ENCODE results near the gene ANO2. TPM values are rescaled to one million over a fixed set of nuclear protein-coding genes. Genes with fewer than 3 reads are reported as not detected.

ANO2 gene
- total RNA-seq, 1 donor from 2014 or later, result 2.6 TPM

DNA sequence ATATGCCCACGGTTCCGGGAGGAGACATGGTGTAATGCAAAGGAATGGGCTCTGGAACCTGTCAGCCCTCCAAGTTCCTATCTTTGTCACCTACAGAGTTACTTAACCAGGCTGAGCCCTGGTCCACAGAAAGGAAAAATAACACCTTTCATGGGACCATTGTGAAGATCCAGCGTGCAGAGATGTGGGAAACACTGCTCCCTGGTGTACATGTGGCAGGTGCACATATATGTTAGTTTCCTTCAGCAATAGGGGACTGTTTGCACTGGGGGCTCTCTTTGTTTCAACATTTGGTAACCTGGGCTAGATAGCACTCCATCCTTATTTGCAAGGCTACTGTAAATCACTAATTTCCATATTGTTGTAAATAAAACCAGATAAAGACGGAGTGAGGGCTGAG lies 72.3 kb downstream of the ANO2 start:
- H3K27ac Mint-ChIP-seq, result no peak overlapping the region
- peaks cover 4% of the 10 kb centered on the region for H3K4me1 Mint-ChIP-seq (ENCODE audit: unreplicated experiment)
- no peaks in the 10 kb centered on the region for H3K36me3 Mint-ChIP-seq
- TF ChIP-seq, protein P1, sequence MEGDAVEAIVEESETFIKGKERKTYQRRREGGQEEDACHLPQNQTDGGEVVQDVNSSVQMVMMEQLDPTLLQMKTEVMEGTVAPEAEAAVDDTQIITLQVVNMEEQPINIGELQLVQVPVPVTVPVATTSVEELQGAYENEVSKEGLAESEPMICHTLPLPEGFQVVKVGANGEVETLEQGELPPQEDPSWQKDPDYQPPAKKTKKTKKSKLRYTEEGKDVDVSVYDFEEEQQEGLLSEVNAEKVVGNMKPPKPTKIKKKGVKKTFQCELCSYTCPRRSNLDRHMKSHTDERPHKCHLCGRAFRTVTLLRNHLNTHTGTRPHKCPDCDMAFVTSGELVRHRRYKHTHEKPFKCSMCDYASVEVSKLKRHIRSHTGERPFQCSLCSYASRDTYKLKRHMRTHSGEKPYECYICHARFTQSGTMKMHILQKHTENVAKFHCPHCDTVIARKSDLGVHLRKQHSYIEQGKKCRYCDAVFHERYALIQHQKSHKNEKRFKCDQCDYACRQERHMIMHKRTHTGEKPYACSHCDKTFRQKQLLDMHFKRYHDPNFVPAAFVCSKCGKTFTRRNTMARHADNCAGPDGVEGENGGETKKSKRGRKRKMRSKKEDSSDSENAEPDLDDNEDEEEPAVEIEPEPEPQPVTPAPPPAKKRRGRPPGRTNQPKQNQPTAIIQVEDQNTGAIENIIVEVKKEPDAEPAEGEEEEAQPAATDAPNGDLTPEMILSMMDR (conservative IDR thresholded peaks at IDR 0.05), result peak; percentile 52
- no peak overlapping the region for H3K4me3 Mint-ChIP-seq
- no peaks in the 10 kb centered on the region for H3K9me3 Mint-ChIP-seq
- DNase-seq (ENCODE audit: extremely low spot score, unreplicated experiment), result no peak
- H3K27me3 Mint-ChIP-seq, result peaks cover 40% of the 10 kb centered on the region

DNA sequence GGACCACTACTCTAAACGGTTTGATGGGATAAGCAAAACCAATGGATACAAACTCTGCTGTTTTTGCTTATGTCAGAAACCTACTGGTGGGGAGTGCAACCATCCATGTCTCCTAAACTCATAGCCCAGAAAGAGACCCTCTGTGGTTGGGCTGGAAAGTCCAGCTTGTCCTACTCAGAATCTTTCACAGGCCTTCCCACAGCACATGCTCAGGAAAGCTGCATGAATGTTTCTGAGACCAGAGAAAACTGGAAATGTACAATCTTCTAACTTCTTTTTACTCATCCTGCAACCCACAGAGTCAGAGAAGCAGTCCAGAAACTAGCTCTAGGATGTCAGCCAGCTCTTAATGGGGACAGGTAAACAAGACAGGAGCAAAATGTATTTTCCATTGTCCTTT lies 73.3 kb downstream of the ANO2 start:
- H3K9me3 Mint-ChIP-seq, result no peaks in the 10 kb centered on the region
- no peak for DNase-seq (ENCODE audit: extremely low spot score, unreplicated experiment)
- no peak overlapping the region for H3K4me3 Mint-ChIP-seq

DNA sequence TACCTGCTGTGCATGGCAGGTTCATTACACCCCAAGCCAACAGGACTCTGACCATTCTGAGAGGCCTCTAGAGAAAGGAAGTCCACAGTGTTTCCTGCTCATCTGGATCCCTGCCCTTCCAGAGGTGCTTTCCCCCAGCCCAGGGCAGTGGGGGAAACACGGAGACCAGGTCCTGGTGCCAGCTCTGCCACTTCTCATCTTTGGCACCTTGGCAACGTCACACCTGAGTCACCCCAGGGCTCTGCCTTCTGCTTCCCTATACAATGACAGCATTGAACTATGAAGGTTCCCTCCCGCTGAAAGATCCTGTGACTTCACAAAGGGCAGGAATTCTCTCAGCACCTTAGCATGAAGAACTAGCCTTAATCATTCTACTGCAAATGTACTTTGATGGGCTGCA lies 74.9 kb downstream of the ANO2 start:
- no peaks in the 10 kb centered on the region for H3K9me3 Mint-ChIP-seq
- H3K36me3 Mint-ChIP-seq, result no peaks in the 10 kb centered on the region
- TF ChIP-seq, protein P1 (conservative IDR thresholded peaks at IDR 0.05), result no peak
- peaks cover 4% of the 10 kb centered on the region for H3K4me1 Mint-ChIP-seq (ENCODE audit: unreplicated experiment)
- no peak overlapping the region for H3K27ac Mint-ChIP-seq
- H3K27me3 Mint-ChIP-seq, result peaks cover 30% of the 10 kb centered on the region
- H3K4me3 Mint-ChIP-seq, result no peak overlapping the region
- no peak for DNase-seq (ENCODE audit: extremely low spot score, unreplicated experiment)

More for the DNA sequence above, 73.3 kb downstream of the ANO2 start:
- Mint-ChIP-seq H3K27me3 (peaks cover 36% of the 10 kb centered on the region), H3K27ac (no peak overlapping the region), H3K4me1 (ENCODE audit: unreplicated experiment) (peaks cover 4% of the 10 kb centered on the region), H3K36me3 (no peaks in the 10 kb centered on the region)
- TF ChIP-seq, protein P1 (conservative IDR thresholded peaks at IDR 0.05), result no peak

DNA sequence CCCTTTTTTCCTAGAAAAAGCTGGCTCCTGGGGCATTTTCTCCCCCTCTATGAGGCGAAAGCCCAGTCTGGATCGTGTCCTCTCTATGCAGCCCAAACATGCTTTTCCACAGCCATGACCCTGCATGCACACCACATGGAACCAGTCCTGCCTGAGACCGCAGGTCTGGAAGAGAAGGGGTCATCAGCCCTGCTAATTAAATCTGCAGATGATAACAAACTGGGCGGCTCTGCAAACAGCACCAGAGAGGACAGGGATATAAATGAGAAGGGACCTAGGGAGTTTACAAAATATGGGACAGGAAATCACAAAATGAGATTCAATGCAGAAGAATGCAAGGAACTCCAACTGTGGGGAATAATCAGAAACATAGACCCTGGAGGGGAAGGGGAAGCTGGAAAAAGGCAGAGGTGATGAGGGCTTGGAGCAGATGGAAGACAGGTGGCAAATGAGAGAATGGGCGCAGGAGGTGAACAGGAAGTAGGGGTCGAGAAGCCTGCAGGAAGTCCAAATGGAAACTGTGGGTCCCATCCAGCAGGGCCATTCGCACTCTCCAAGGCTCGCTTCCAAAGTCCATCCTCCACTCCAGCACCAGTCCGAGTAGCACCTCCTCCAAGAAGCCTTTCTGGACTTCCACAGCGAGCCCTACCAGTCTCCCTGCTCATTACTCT lies 76.3 kb downstream of the ANO2 start:
- H3K27me3 Mint-ChIP-seq, result peaks cover 23% of the 10 kb centered on the region
- TF ChIP-seq, protein P1 (conservative IDR thresholded peaks at IDR 0.05), result no peak
- DNase-seq (ENCODE audit: extremely low spot score, unreplicated experiment), result no peak
- H3K9me3 Mint-ChIP-seq, result no peaks in the 10 kb centered on the region
- no peaks in the 10 kb centered on the region for H3K36me3 Mint-ChIP-seq
- H3K4me3 Mint-ChIP-seq, result no peak overlapping the region
- no peak overlapping the region for H3K27ac Mint-ChIP-seq
- peaks cover 4% of the 10 kb centered on the region for H3K4me1 Mint-ChIP-seq (ENCODE audit: unreplicated experiment)

DNA sequence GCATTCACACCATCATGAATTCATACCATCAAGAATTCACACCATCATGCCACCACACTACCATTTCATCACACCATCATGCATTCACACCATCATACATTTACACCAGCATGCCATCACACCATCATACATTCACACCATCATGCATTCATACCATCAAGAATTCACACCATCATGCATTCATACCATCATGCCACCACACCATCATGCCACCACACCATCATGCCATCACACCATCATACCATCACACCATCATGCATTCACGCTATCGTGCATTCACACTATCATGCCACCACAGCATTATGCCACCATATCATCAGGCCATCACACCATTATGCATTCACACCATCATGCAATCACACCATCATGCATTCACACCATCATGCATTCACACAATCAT lies 79.7 kb downstream of the ANO2 start:
- H3K9me3 Mint-ChIP-seq, result no peaks in the 10 kb centered on the region
- DNase-seq (ENCODE audit: extremely low spot score, unreplicated experiment), result no peak
- peaks cover 4% of the 10 kb centered on the region for H3K4me1 Mint-ChIP-seq (ENCODE audit: unreplicated experiment)
- no peak overlapping the region for H3K4me3 Mint-ChIP-seq
- TF ChIP-seq, protein P1 (conservative IDR thresholded peaks at IDR 0.05), result no peak
- H3K36me3 Mint-ChIP-seq, result no peaks in the 10 kb centered on the region
- peaks cover 15% of the 10 kb centered on the region for H3K27me3 Mint-ChIP-seq
- H3K27ac Mint-ChIP-seq, result no peak overlapping the region

Data from type B pancreatic cell (in vitro differentiated cells).